ENCODE results near the gene FKBP4. TPM values are rescaled to one million over a fixed set of nuclear protein-coding genes. Genes with fewer than 3 reads are reported as not detected.
A peak's percentile ranks its signal among the peaks of the same experiment; 100 is the strongest.

Gene FKBP4
- total RNA-seq, 2 donors from 2014 or later, result 55.2 to 87.0 TPM

GRCh38 chr12:2812290-2813213 is 17.8 kb downstream of the FKBP4 start, which contains the start of gene ITFG2:
Gene ITFG2 (plus strand): TSS chr12:2812668. CDS start chr12:2812761, 93 bp downstream.
- Histone ChIP-seq H3K27me3 (replicated peaks; ENCODE audit: insufficient read depth) (no peaks in the 10 kb centered on the region), H3K36me3 (no peaks in the 10 kb centered on the region), H3K27ac (peak within 1 kb of the TSS; percentile 81 to 92), H3K9me3 (no peaks in the 10 kb centered on the region), H3K4me1 (replicated peaks) (no peaks in the 10 kb centered on the region), H3K4me3 (peak within 1 kb of the TSS; percentile 44 to 70)
- WGBS, result under 1% methylated on average over 48 of the region's 48 CpGs
- intact Hi-C loops (cut with DNase I), result no loop called here
- peak; percentile 98 for DNase-seq (ENCODE audit: low spot score)
- peak; percentile 98 for TF ChIP-seq POLR2AphosphoS5 (IDR thresholded peaks at IDR 0.05)
- TF ChIP-seq, protein P1, sequence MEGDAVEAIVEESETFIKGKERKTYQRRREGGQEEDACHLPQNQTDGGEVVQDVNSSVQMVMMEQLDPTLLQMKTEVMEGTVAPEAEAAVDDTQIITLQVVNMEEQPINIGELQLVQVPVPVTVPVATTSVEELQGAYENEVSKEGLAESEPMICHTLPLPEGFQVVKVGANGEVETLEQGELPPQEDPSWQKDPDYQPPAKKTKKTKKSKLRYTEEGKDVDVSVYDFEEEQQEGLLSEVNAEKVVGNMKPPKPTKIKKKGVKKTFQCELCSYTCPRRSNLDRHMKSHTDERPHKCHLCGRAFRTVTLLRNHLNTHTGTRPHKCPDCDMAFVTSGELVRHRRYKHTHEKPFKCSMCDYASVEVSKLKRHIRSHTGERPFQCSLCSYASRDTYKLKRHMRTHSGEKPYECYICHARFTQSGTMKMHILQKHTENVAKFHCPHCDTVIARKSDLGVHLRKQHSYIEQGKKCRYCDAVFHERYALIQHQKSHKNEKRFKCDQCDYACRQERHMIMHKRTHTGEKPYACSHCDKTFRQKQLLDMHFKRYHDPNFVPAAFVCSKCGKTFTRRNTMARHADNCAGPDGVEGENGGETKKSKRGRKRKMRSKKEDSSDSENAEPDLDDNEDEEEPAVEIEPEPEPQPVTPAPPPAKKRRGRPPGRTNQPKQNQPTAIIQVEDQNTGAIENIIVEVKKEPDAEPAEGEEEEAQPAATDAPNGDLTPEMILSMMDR (IDR thresholded peaks at IDR 0.05), result peak in 1 of 4 experiments; percentile 16
- peak; percentile 71 for TF ChIP-seq POLR2A (IDR thresholded peaks at IDR 0.05)

- intact Hi-C loops (cut with DNase I), result no loop called here
- no peaks in the 10 kb centered on the region for H3K9me3 ChIP-seq
- peak; percentile 36 for DNase-seq (ENCODE audit: low spot score)
- H3K36me3 ChIP-seq, result no peaks in the 10 kb centered on the region
- no peaks in the 10 kb centered on the region for H3K27me3 ChIP-seq (replicated peaks; ENCODE audit: insufficient read depth)
- TF ChIP-seq, protein P1 (IDR thresholded peaks at IDR 0.05), result peak in 3 of 4 experiments; percentile 30 to 71 (median 63)
- peak; percentile 48 for TF ChIP-seq POLR2AphosphoS5 (IDR thresholded peaks at IDR 0.05)
- no peak for TF ChIP-seq POLR2A (IDR thresholded peaks at IDR 0.05)
- H3K4me3 ChIP-seq, result peak overlapping the region; percentile 44 to 70
- H3K27ac ChIP-seq, result peak overlapping the region; percentile 81 to 92
- no peaks in the 10 kb centered on the region for H3K4me1 ChIP-seq (replicated peaks)
- WGBS, result 6% methylated on average over 10 of the region's 10 CpGs
These were observed 18.7 kb downstream of the FKBP4 start for GRCh38 chr12:2813214-2814185.

DNA sequence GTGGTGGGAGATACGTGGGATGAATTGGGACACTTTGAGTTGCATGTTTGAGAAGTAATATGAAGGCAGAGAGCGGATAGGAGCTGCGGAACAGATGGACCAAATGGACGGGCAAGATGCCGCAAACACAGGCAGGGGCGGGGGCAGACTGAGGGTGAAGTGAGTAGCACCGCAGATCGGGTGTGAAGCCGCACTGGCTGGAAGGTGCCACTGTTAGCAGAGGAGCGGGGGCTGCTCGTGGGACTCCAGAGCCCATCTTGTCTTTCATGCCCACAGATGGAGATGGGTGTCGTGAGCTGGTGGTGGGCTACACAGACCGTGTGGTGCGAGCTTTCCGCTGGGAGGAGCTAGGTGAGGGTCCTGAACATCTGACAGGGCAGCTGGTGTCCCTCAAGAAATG is 25.0 kb downstream of the FKBP4 start:
- TF ChIP-seq POLR2AphosphoS5 (IDR thresholded peaks at IDR 0.05) (no peak), POLR2A (IDR thresholded peaks at IDR 0.05) (no peak)
- TF ChIP-seq, protein P1 (IDR thresholded peaks at IDR 0.05), result no peak
- DNase-seq (ENCODE audit: low spot score), result no peak
- H3K27me3 ChIP-seq (replicated peaks; ENCODE audit: insufficient read depth), result no peaks in the 10 kb centered on the region
- H3K27ac ChIP-seq, result no peak overlapping the region
- peaks cover 6 to 19% of the 10 kb centered on the region in 2 donors for H3K36me3 ChIP-seq
- WGBS, result 94% methylated on average over 15 of the region's 15 CpGs
- H3K9me3 ChIP-seq, result no peaks in the 10 kb centered on the region
- H3K4me1 ChIP-seq (replicated peaks), result no peaks in the 10 kb centered on the region
- intact Hi-C loops (cut with DNase I), result no loop called here
- H3K4me3 ChIP-seq, result no peak overlapping the region

DNA sequence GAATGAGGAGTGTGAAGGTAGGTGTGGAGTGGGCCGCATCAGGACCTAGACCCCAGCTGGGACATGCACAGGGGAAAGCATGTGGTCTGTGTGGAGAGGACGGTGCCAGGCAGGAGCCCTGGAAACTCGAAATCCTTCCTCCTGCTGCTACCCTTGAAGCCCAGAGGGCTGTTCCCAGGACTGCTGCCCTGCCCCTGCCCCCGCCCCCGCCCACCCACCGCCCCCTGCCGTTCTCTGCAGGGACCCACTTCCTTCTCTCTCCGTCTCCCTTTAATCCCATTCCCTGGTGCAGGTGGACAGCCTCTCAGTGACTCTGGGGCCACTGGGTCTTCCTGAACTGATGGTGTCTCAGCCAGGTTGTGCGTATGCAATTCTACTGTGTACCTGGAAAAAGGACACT is 25.7 kb downstream of the FKBP4 start:
- Histone ChIP-seq H3K9me3 (no peaks in the 10 kb centered on the region), H3K4me3 (no peak overlapping the region), H3K27ac (no peak overlapping the region), H3K4me1 (replicated peaks) (no peaks in the 10 kb centered on the region), H3K36me3 (peaks cover 6 to 25% of the 10 kb centered on the region in 2 donors), H3K27me3 (replicated peaks; ENCODE audit: insufficient read depth) (no peaks in the 10 kb centered on the region)
- intact Hi-C loops (cut with DNase I), result no loop called here
- TF ChIP-seq POLR2AphosphoS5 (IDR thresholded peaks at IDR 0.05) (no peak), POLR2A (IDR thresholded peaks at IDR 0.05) (no peak)
- TF ChIP-seq, protein P1 (IDR thresholded peaks at IDR 0.05), result no peak
- no peak for DNase-seq (ENCODE audit: low spot score)
- 85% methylated on average over 9 of the region's 9 CpGs for WGBS

Data from prostate gland (tissue), 2 donors.